Measurements from ENCODE around the gene TMEM154.

The TMEM154 gene

GRCh38 chr4:152682143-152682941, 2.5 kb upstream of the TMEM154 start:
- Histone ChIP-seq H3K27ac (ENCODE audit: low read depth in 2 of 2, low read length in 2 of 2) (peak overlapping the region in 1 of 2 donors; percentile 15), H3K36me3 (ENCODE audit: control insufficient read depth in 2 of 2, insufficient read depth in 2 of 2, low read length in 2 of 2) (no peaks in the 10 kb centered on the region), H3K4me1 (ENCODE audit: control insufficient read depth in 2 of 2, insufficient read depth in 2 of 2, low read length in 2 of 2) (peaks cover 3 to 6% of the 10 kb centered on the region in 2 donors), H3K27me3 (ENCODE audit: control insufficient read depth in 2 of 2, insufficient read depth in 2 of 2, low read length in 2 of 2) (no peaks in the 10 kb centered on the region), H3K4me3 (ENCODE audit: low read length in 2 of 2) (no peak overlapping the region), H3K9me3 (ENCODE audit: control insufficient read depth in 2 of 2, low read length in 2 of 2) (no peaks in the 10 kb centered on the region), H3K9ac (ENCODE audit: low read depth in 1 of 2, low read length in 2 of 2) (no peak overlapping the region)

DNA sequence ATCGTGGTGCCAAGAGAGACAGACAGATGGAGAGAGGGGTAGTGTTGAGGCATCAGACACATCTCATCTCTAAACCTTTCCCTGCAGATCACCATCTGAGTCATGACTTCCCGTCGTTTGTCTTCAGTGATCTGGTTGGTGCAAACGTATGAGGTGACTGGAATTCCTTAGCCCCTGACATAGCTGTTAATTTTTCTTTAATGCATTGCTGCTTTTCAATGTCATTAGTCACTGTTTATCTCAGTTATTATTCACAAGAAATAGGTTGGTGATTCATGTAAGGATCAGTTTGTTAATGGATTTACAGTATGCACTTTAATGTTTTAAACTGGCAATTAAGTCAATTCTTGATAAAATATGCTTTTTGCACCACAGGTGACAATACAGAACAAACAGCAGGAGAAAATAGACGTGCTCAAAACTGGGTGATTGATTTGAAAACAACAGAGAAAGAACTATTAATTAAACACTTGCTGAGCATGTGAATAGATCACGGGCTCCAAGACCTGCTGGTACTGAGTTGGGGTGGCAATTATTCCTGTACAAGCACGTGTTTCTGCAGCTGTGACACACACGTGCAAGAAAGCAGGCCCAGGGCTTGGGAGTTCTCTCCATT, 1.3 kb upstream of the TMEM154 start:
- H3K36me3 ChIP-seq (ENCODE audit: control insufficient read depth in 2 of 2, insufficient read depth in 2 of 2, low read length in 2 of 2): no peaks in the 10 kb centered on the region
- H3K27ac ChIP-seq (ENCODE audit: low read depth in 2 of 2, low read length in 2 of 2): no peak overlapping the region
- no peak overlapping the region for H3K4me3 ChIP-seq (ENCODE audit: low read length in 2 of 2)

GRCh38 chr4:152678841-152679240, 956 bp downstream of the TMEM154 start:
- no peak overlapping the region for H3K27ac ChIP-seq (ENCODE audit: low read depth in 2 of 2, low read length in 2 of 2)
- peak overlapping the region in 1 of 2 donors; percentile 82 for H3K4me3 ChIP-seq (ENCODE audit: low read length in 2 of 2)
- H3K27me3 ChIP-seq (ENCODE audit: control insufficient read depth in 2 of 2, insufficient read depth in 2 of 2, low read length in 2 of 2): no peaks in the 10 kb centered on the region

More for the DNA sequence above, 1.3 kb upstream of the TMEM154 start:
- Histone ChIP-seq H3K4me1 (ENCODE audit: control insufficient read depth in 2 of 2, insufficient read depth in 2 of 2, low read length in 2 of 2) (peaks cover 3 to 6% of the 10 kb centered on the region in 2 donors), H3K9me3 (ENCODE audit: control insufficient read depth in 2 of 2, low read length in 2 of 2) (no peaks in the 10 kb centered on the region), H3K27me3 (ENCODE audit: control insufficient read depth in 2 of 2, insufficient read depth in 2 of 2, low read length in 2 of 2) (no peaks in the 10 kb centered on the region), H3K9ac (ENCODE audit: low read depth in 1 of 2, low read length in 2 of 2) (no peak overlapping the region)

GRCh38 chr4:152677117-152677516, 2.7 kb downstream of the TMEM154 start:
- H3K9ac ChIP-seq (ENCODE audit: low read depth in 1 of 2, low read length in 2 of 2): no peak overlapping the region

More at GRCh38 chr4:152678841-152679240, 956 bp downstream of the TMEM154 start:
- Histone ChIP-seq H3K36me3 (ENCODE audit: control insufficient read depth in 2 of 2, insufficient read depth in 2 of 2, low read length in 2 of 2) (no peaks in the 10 kb centered on the region), H3K4me1 (ENCODE audit: control insufficient read depth in 2 of 2, insufficient read depth in 2 of 2, low read length in 2 of 2) (peaks cover 3 to 6% of the 10 kb centered on the region in 2 donors), H3K9ac (ENCODE audit: low read depth in 1 of 2, low read length in 2 of 2) (no peak overlapping the region), H3K9me3 (ENCODE audit: control insufficient read depth in 2 of 2, low read length in 2 of 2) (no peaks in the 10 kb centered on the region)

DNA sequence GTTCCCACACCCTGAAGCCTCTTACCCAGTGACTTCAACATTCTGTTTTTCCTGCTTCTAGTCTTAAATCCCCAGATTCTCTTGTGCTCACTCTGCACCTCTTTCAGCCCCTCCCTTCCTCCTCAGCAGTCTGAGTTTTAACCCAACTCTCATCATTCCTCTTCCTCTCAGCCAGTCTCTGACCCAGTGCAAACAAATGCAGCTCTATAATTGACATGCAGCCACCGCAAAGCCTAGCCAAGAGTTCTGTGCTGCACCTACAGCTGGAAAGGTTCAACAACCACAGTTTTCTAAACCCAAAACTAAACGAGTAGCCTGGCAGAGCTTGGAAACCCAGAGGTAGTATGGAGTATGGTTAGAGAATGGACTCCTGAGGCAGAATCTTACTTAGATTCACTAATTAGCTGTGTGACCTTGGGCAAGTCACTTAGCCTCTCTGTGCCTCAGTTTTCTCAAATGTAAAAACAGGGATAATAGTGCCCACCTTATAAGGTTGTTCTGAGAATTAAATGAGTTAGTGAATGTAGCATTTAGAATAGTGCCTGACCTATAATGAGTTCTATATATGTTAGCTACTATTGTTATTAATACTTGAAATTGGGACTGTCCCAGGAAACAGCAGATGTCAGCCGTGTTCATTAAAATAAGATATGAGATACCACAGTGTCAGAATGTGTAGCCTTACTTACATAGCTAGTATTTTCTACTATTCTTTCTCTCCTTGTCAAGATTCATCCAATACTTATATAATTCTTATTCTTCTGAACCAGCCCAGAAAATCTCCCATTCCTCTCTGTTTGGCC, 3.5 kb downstream of the TMEM154 start:
- Histone ChIP-seq H3K9ac (ENCODE audit: low read depth in 1 of 2, low read length in 2 of 2) (no peak overlapping the region), H3K4me3 (ENCODE audit: low read length in 2 of 2) (no peak overlapping the region), H3K4me1 (ENCODE audit: control insufficient read depth in 2 of 2, insufficient read depth in 2 of 2, low read length in 2 of 2) (peaks cover 0 to 3% of the 10 kb centered on the region in 2 donors), H3K27ac (ENCODE audit: low read depth in 2 of 2, low read length in 2 of 2) (no peak overlapping the region), H3K9me3 (ENCODE audit: control insufficient read depth in 2 of 2, low read length in 2 of 2) (no peaks in the 10 kb centered on the region), H3K36me3 (ENCODE audit: control insufficient read depth in 2 of 2, insufficient read depth in 2 of 2, low read length in 2 of 2) (no peaks in the 10 kb centered on the region), H3K27me3 (ENCODE audit: control insufficient read depth in 2 of 2, insufficient read depth in 2 of 2, low read length in 2 of 2) (no peaks in the 10 kb centered on the region)

More at GRCh38 chr4:152677117-152677516, 2.7 kb downstream of the TMEM154 start:
- H3K4me3 ChIP-seq (ENCODE audit: low read length in 2 of 2): no peak overlapping the region
- no peak overlapping the region for H3K27ac ChIP-seq (ENCODE audit: low read depth in 2 of 2, low read length in 2 of 2)
- H3K4me1 ChIP-seq (ENCODE audit: control insufficient read depth in 2 of 2, insufficient read depth in 2 of 2, low read length in 2 of 2): peaks cover 3 to 4% of the 10 kb centered on the region in 2 donors
- no peaks in the 10 kb centered on the region for H3K27me3 ChIP-seq (ENCODE audit: control insufficient read depth in 2 of 2, insufficient read depth in 2 of 2, low read length in 2 of 2)
- no peaks in the 10 kb centered on the region for H3K9me3 ChIP-seq (ENCODE audit: control insufficient read depth in 2 of 2, low read length in 2 of 2)
- no peaks in the 10 kb centered on the region for H3K36me3 ChIP-seq (ENCODE audit: control insufficient read depth in 2 of 2, insufficient read depth in 2 of 2, low read length in 2 of 2)

DNA sequence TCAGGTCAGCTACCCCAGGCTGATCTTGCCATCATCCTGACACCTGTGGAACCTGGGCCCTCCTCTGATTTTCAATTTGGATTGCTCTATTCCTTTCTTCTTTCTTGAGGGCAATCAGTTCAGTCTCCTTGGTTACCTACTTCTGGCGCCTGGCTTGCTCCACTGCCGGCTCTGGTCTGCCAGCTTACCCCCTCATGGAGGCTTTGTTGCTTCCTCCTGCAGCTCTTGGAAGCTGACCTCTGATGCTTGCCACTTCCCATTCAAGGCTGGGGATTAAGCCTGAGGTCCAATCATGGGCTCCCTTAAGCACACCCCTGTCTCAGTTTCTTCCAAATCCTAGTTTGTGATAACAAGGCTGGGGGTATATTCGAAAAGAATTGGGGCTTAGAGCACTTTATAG, 5.4 kb downstream of the TMEM154 start:
- no peaks in the 10 kb centered on the region for H3K27me3 ChIP-seq (ENCODE audit: control insufficient read depth in 2 of 2, insufficient read depth in 2 of 2, low read length in 2 of 2)
- no peak overlapping the region for H3K27ac ChIP-seq (ENCODE audit: low read depth in 2 of 2, low read length in 2 of 2)
- no peak overlapping the region for H3K4me3 ChIP-seq (ENCODE audit: low read length in 2 of 2)
- no peaks in the 10 kb centered on the region for H3K36me3 ChIP-seq (ENCODE audit: control insufficient read depth in 2 of 2, insufficient read depth in 2 of 2, low read length in 2 of 2)
- H3K9ac ChIP-seq (ENCODE audit: low read depth in 1 of 2, low read length in 2 of 2): no peak overlapping the region
- H3K4me1 ChIP-seq (ENCODE audit: control insufficient read depth in 2 of 2, insufficient read depth in 2 of 2, low read length in 2 of 2): peaks cover 0 to 3% of the 10 kb centered on the region in 2 donors
- no peaks in the 10 kb centered on the region for H3K9me3 ChIP-seq (ENCODE audit: control insufficient read depth in 2 of 2, low read length in 2 of 2)

- H3K9me3 ChIP-seq (ENCODE audit: control insufficient read depth in 2 of 2, low read length in 2 of 2): no peaks in the 10 kb centered on the region
- peaks cover 0 to 3% of the 10 kb centered on the region in 2 donors for H3K4me1 ChIP-seq (ENCODE audit: control insufficient read depth in 2 of 2, insufficient read depth in 2 of 2, low read length in 2 of 2)
- H3K27ac ChIP-seq (ENCODE audit: low read depth in 2 of 2, low read length in 2 of 2): no peak overlapping the region
- no peak overlapping the region for H3K4me3 ChIP-seq (ENCODE audit: low read length in 2 of 2)
- H3K9ac ChIP-seq (ENCODE audit: low read depth in 1 of 2, low read length in 2 of 2): no peak overlapping the region
- H3K36me3 ChIP-seq (ENCODE audit: control insufficient read depth in 2 of 2, insufficient read depth in 2 of 2, low read length in 2 of 2): no peaks in the 10 kb centered on the region
- H3K27me3 ChIP-seq (ENCODE audit: control insufficient read depth in 2 of 2, insufficient read depth in 2 of 2, low read length in 2 of 2): no peaks in the 10 kb centered on the region
These were observed 6.3 kb downstream of the TMEM154 start for GRCh38 chr4:152673489-152673888.

DNA sequence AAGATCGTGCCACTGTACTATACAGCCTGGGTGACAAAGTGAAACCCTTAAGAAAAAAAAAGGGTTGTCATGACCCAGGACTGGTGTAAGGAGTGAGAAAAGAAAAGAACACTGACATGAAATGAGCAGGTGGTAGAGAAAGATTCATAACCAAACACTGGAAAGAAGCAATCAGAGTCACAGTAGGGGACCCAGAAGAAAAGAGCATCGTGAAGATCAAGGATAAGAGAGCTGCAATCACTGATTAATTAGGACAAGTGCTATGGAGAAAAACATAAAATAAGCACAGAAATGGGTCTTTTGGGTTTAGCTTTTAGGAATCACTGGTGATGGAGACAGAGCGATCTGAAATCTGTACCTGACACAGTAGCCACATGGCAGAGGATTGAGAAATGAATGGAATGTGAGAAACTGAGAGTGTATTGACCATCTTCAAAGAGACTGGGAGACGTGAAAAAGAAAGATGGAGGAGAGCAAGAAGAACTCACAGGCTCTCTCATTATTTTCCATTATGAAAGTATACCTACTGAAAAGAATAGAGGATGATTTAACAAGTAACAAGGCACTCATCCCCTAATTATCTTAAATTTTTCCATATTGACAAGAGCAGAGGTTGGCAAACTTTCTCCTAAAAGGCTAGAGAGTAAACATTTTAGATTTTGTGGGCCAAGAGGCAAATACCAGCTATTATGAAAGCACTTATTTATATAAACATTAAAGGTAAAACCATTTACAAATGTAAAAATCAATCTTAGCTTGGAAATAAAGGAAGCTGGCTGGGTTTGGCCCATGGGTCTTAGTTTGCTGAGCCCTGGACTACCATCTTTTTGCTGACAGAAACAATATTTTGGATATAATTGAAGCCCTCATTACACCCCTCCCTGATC, 7.3 kb downstream of the TMEM154 start:
- H3K4me1 ChIP-seq (ENCODE audit: control insufficient read depth in 2 of 2, insufficient read depth in 2 of 2, low read length in 2 of 2): no peaks in the 10 kb centered on the region
- H3K27me3 ChIP-seq (ENCODE audit: control insufficient read depth in 2 of 2, insufficient read depth in 2 of 2, low read length in 2 of 2): no peaks in the 10 kb centered on the region
- H3K4me3 ChIP-seq (ENCODE audit: low read length in 2 of 2): no peak overlapping the region
- no peaks in the 10 kb centered on the region for H3K9me3 ChIP-seq (ENCODE audit: control insufficient read depth in 2 of 2, low read length in 2 of 2)
- no peak overlapping the region for H3K9ac ChIP-seq (ENCODE audit: low read depth in 1 of 2, low read length in 2 of 2)
- H3K36me3 ChIP-seq (ENCODE audit: control insufficient read depth in 2 of 2, insufficient read depth in 2 of 2, low read length in 2 of 2): no peaks in the 10 kb centered on the region
- H3K27ac ChIP-seq (ENCODE audit: low read depth in 2 of 2, low read length in 2 of 2): no peak overlapping the region

DNA sequence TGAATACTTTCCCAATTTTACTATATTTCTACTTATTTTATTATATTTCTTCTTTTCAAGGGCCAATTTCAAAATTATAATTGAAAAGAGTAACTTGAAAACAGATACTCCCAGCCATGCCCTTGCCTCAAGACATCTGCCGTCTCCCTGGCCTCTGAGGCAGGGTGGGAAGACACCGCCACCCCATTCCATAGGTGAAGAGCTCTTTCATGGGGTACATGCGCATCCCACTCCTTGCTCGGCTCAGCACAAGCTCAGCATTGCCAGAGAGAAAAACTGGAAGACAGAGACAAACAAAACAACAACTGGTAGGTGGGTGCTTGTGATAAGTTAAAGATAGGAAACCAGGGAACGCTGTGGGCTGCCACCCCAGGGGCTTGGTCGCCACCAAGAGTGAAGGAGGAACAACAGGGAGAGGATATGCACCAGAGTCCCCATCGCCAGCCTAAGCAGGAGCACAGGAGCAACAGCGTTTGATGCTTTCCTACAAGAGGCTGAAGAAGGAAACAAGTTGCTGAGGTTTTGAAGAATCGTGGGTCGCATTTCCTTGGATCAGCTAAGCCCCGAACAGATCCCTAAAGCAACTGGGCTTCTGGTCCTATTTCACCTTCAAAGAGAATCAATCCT, 11.3 kb downstream of the TMEM154 start:
- no peak overlapping the region for H3K4me3 ChIP-seq (ENCODE audit: low read length in 2 of 2)
- no peak overlapping the region for H3K9ac ChIP-seq (ENCODE audit: low read depth in 1 of 2, low read length in 2 of 2)
- H3K9me3 ChIP-seq (ENCODE audit: control insufficient read depth in 2 of 2, low read length in 2 of 2): no peaks in the 10 kb centered on the region
- H3K27me3 ChIP-seq (ENCODE audit: control insufficient read depth in 2 of 2, insufficient read depth in 2 of 2, low read length in 2 of 2): no peaks in the 10 kb centered on the region
- H3K27ac ChIP-seq (ENCODE audit: low read depth in 2 of 2, low read length in 2 of 2): no peak overlapping the region
- H3K4me1 ChIP-seq (ENCODE audit: control insufficient read depth in 2 of 2, insufficient read depth in 2 of 2, low read length in 2 of 2): peaks cover 1 to 3% of the 10 kb centered on the region in 2 donors
- H3K36me3 ChIP-seq (ENCODE audit: control insufficient read depth in 2 of 2, insufficient read depth in 2 of 2, low read length in 2 of 2): no peaks in the 10 kb centered on the region
